NT2/D1 (cell line): ENCODE data around the gene TIAM1.

Experiments
- SUZ12 ChIP-seq: IDR thresholded peaks from 2 replicates; pipeline ENCODE4 v1.6.1; 2011; ENCODE audit not compliant: insufficient read length, insufficient read depth; ENCODE audit errors: extremely low read depth
- YY1 ChIP-seq: IDR thresholded peaks from 2 replicates; pipeline ENCODE4 v1.6.1; 2011; ENCODE audit not compliant: insufficient read length, insufficient read depth
- ZNF274 ChIP-seq: IDR thresholded peaks from 2 replicates; pipeline ENCODE4 v1.6.1; 2011; ENCODE audit warnings: mild to moderate bottlenecking, low read depth, low read length

- TF ChIP-seq YY1 (no peak), ZNF274 (no peak), SUZ12 (no peak)
Observed at GRCh38 chr21:31162079-31162699, 181.9 kb downstream of the TIAM1 start.
